ENCODE data around the gene VWCE. TPM values are rescaled to one million over a fixed set of nuclear protein-coding genes. Genes with fewer than 3 reads are reported as not detected.

Gene VWCE
- total RNA-seq, 1 experiment from 2014 or later: 2.5 TPM

DNA sequence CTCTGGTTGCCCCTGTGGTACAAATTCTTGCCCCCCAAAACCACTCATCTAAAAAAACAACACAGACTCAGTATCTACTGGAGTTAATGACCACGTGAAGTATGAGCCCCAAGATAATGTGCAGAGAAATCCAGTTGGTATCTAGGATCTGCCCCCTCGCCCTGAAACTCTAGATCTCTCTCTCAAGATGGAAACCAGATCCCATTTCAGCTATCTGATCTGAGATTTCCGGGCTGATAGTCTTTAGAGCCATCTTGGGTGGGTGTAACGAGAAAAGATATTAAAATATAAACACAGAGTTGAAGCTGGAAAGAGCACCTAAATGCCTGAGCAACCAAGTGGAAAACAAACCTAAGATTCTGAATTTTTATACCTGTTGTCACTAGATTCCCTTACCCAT, 14.0 kb upstream of the VWCE start:
- CTCF ChIA-PET: no interaction called here
- no peak for ATAC-seq
- RAD21 ChIA-PET (ENCODE audit: low non-redundant PET in 1 of 2, low total read pairs in 2 of 2, uncharacterized antibody in 2 of 2, unreplicated experiment in 2 of 2): no interaction called here
- no peak overlapping the region for H3K4me3 ChIP-seq (replicated peaks in 1 of 2; ENCODE audit: low read depth in 1 of 2, low read length in 2 of 2)
- no peaks in the 10 kb centered on the region for H4K20me1 ChIP-seq (ENCODE audit: insufficient read depth)
- POLR2A ChIA-PET: no interaction called here
- peaks cover 13% of the 10 kb centered on the region for H3K79me2 ChIP-seq (ENCODE audit: insufficient read depth, low read length)
- H3K9ac ChIP-seq (ENCODE audit: low read length): no peak overlapping the region
- no peaks in the 10 kb centered on the region for H3K9me3 ChIP-seq (ENCODE audit: control insufficient read depth in 1 of 2, insufficient read depth in 1 of 2, low read depth in 1 of 2, low read length in 2 of 2)
- TF ChIP-seq ELF1 (IDR thresholded peaks at IDR 0.05; ENCODE audit: borderline replicate concordance, low read depth): no peak
- TF ChIP-seq RAD21 (IDR thresholded peaks at IDR 0.05; ENCODE audit: low read depth): no peak
- no peak for TF ChIP-seq CBX3 (IDR thresholded peaks at IDR 0.05; ENCODE audit: low read depth)
- TF ChIP-seq, protein P1, sequence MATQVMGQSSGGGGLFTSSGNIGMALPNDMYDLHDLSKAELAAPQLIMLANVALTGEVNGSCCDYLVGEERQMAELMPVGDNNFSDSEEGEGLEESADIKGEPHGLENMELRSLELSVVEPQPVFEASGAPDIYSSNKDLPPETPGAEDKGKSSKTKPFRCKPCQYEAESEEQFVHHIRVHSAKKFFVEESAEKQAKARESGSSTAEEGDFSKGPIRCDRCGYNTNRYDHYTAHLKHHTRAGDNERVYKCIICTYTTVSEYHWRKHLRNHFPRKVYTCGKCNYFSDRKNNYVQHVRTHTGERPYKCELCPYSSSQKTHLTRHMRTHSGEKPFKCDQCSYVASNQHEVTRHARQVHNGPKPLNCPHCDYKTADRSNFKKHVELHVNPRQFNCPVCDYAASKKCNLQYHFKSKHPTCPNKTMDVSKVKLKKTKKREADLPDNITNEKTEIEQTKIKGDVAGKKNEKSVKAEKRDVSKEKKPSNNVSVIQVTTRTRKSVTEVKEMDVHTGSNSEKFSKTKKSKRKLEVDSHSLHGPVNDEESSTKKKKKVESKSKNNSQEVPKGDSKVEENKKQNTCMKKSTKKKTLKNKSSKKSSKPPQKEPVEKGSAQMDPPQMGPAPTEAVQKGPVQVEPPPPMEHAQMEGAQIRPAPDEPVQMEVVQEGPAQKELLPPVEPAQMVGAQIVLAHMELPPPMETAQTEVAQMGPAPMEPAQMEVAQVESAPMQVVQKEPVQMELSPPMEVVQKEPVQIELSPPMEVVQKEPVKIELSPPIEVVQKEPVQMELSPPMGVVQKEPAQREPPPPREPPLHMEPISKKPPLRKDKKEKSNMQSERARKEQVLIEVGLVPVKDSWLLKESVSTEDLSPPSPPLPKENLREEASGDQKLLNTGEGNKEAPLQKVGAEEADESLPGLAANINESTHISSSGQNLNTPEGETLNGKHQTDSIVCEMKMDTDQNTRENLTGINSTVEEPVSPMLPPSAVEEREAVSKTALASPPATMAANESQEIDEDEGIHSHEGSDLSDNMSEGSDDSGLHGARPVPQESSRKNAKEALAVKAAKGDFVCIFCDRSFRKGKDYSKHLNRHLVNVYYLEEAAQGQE (IDR thresholded peaks at IDR 0.05; ENCODE audit: low read depth): no peak
- no peak for TF ChIP-seq FOSL1 (IDR thresholded peaks at IDR 0.05; ENCODE audit: low read depth)
- TF ChIP-seq EZH2 (IDR thresholded peaks at IDR 0.05): no peak
- TF ChIP-seq, protein P2, sequence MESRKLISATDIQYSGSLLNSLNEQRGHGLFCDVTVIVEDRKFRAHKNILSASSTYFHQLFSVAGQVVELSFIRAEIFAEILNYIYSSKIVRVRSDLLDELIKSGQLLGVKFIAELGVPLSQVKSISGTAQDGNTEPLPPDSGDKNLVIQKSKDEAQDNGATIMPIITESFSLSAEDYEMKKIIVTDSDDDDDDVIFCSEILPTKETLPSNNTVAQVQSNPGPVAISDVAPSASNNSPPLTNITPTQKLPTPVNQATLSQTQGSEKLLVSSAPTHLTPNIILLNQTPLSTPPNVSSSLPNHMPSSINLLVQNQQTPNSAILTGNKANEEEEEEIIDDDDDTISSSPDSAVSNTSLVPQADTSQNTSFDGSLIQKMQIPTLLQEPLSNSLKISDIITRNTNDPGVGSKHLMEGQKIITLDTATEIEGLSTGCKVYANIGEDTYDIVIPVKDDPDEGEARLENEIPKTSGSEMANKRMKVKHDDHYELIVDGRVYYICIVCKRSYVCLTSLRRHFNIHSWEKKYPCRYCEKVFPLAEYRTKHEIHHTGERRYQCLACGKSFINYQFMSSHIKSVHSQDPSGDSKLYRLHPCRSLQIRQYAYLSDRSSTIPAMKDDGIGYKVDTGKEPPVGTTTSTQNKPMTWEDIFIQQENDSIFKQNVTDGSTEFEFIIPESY (IDR thresholded peaks at IDR 0.05; ENCODE audit: extremely low read depth, insufficient replicate concordance, low read length): no peak
- no peak for TF ChIP-seq SRF (IDR thresholded peaks at IDR 0.05; ENCODE audit: low read depth)
- TF ChIP-seq, protein P3, sequence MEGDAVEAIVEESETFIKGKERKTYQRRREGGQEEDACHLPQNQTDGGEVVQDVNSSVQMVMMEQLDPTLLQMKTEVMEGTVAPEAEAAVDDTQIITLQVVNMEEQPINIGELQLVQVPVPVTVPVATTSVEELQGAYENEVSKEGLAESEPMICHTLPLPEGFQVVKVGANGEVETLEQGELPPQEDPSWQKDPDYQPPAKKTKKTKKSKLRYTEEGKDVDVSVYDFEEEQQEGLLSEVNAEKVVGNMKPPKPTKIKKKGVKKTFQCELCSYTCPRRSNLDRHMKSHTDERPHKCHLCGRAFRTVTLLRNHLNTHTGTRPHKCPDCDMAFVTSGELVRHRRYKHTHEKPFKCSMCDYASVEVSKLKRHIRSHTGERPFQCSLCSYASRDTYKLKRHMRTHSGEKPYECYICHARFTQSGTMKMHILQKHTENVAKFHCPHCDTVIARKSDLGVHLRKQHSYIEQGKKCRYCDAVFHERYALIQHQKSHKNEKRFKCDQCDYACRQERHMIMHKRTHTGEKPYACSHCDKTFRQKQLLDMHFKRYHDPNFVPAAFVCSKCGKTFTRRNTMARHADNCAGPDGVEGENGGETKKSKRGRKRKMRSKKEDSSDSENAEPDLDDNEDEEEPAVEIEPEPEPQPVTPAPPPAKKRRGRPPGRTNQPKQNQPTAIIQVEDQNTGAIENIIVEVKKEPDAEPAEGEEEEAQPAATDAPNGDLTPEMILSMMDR (IDR thresholded peaks at IDR 0.05 in 2 of 3, conservative IDR thresholded peaks at IDR 0.05 in 1 of 3; ENCODE audit: borderline replicate concordance in 1 of 3, insufficient read depth in 1 of 3, low read depth in 2 of 3, low read length in 2 of 3): no peak
- no peak for TF ChIP-seq TCF7L2 (IDR thresholded peaks at IDR 0.05; ENCODE audit: borderline replicate concordance, extremely low read depth, insufficient read depth, insufficient read length)
- TF ChIP-seq CEBPB (IDR thresholded peaks at IDR 0.05; ENCODE audit: low read depth): no peak
- TF ChIP-seq JUND (IDR thresholded peaks at IDR 0.05): no peak
- no peak for TF ChIP-seq POLR2A (IDR thresholded peaks at IDR 0.05; ENCODE audit: borderline replicate concordance, extremely low read depth, insufficient read depth, insufficient read length)
- H3K36me3 ChIP-seq (ENCODE audit: control insufficient read depth in 1 of 2, insufficient read depth in 2 of 2, low read length in 2 of 2): peaks cover 70 to 77% of the 10 kb centered on the region in 2 experiments; a peak in 3 of 4 replicates
- H3K9me2 ChIP-seq (ENCODE audit: insufficient read depth): no peaks in the 10 kb centered on the region
- no peak overlapping the region for H2AFZ ChIP-seq (ENCODE audit: low read depth, low read length, poor library complexity, severe bottlenecking)
- H3K4me1 ChIP-seq (ENCODE audit: control insufficient read depth in 1 of 2, insufficient read depth in 2 of 2, low read length in 2 of 2): no peaks in the 10 kb centered on the region
- H3K4me2 ChIP-seq (ENCODE audit: low read length): no peak overlapping the region
- intact Hi-C loops (cut with micrococcal nuclease): no loop called here
- BruUV-seq (replicated peaks): no TSS peak
- H3K27ac ChIP-seq (ENCODE audit: low read depth, low read length): no peak overlapping the region
- no peaks in the 10 kb centered on the region for H3K27me3 ChIP-seq (ENCODE audit: insufficient read depth, low read length)
- no peak for DNase-seq (ENCODE audit: low read depth, low spot score)
